GM21367 (cell line): ENCODE results near the gene AIG1.
A peak's percentile ranks its signal among the peaks of the same experiment; 100 is the strongest.

Experiments
- ATAC-seq: cut with Tn5 transposase; IDR thresholded peaks from one replicate; pipeline ENCODE4 v1.9.1; 2021; ENCODE audit not compliant: unreplicated experiment

Gene AIG1

DNA sequence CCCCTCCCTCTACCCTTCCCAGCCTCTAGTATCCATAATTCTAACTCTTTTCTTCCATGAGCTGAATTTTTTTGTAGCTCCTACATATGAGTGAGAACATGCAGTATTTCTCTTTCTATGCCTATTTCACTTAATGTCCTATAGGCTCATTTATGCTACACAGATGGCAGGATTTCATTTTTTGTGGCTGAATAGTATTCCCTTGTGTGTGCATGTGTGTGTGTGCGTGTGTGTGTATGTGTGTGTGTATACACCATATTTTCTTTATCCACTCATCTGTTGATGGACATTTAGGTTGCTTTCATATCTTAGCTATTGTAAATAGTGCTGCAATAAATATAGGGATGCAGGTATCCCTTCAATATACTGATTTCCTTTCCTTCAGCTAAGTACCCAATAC is 288.8 kb downstream of the AIG1 start:
- no peak for ATAC-seq

DNA sequence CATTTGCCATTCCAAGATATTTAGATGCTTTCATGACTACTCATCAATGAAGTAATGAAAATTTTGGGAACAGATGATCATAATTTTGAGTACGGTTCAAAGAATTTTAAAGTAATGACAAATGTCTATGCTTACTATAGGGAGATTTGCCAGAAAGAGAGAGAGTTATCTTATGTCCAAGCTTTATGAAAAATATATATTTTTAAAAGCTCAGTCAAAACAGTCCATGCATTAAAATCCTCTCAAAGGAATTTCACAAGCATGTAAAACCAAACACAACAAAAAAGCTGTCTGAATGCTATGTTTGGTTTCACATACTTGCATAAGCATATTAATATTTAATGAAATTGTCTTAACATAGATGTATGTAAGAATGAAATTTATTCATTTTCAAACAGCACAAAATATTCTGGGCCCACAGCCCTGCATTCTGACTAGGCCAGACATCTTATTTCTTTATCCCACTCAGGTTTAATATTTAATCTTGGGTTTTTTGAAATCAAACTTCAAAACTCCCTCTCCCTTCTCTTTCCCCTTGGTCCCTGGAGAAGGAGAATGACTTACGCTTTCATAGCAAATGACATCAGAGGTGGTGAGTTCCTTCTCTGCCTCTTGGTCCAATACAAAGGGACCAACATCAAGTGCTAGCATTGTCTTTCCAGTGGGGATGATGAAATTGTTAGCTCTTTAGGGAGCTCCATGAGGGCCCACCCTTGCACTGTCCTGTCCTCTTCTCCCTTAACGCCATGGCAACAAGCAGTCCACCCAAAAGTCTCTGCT is 295.6 kb downstream of the AIG1 start:
- no peak for ATAC-seq

DNA sequence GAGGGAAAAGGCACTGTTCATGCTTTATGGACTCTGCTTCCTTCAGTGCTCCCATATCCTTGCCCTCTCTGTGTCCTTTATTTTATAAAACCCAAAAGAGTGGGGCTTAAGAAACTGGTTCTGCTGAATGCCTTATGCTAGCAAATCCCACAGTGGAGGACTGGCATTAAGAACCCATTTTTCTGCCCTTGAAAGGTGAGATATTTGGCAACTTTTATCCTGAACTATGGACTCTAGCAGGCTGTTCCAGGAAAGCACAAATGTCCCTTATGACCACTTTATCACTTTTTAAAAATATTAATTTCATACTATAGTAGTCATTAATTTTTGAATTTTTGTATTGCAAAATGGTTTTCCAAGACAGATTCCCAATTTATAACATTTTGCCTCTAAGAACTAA is 296.5 kb downstream of the AIG1 start:
- ATAC-seq = no peak

DNA sequence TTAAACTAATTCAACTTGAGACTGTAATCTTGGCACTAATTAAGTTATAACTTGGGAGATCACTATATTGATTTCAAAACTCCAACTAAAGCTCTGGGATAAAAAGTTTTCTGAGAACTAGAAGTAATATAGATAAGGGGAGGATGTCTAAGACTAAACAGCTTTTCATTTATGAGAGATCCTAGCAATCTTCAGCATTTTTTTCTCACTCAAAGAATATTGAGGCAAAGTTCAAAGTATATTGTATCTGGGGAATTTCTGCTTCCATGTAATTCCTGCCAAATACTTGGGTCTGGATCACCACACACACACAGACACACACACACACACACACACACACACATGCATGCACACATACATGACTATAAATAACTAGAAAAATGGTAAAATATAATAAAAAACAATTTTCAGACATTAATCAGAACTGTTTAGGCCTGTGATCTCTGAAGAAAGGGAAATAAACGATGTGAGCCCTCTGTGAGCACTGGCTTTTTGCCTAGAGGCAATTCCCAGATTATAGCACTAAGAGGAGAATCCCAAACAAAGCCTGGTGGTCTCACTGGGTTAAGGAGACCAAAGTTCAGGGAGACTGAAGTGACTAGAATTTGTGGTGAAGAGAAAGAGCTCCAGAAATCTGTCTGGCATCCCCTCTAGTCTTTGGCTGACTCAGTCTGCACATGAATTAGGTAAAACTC is 297.0 kb downstream of the AIG1 start:
- ATAC-seq = no peak

DNA sequence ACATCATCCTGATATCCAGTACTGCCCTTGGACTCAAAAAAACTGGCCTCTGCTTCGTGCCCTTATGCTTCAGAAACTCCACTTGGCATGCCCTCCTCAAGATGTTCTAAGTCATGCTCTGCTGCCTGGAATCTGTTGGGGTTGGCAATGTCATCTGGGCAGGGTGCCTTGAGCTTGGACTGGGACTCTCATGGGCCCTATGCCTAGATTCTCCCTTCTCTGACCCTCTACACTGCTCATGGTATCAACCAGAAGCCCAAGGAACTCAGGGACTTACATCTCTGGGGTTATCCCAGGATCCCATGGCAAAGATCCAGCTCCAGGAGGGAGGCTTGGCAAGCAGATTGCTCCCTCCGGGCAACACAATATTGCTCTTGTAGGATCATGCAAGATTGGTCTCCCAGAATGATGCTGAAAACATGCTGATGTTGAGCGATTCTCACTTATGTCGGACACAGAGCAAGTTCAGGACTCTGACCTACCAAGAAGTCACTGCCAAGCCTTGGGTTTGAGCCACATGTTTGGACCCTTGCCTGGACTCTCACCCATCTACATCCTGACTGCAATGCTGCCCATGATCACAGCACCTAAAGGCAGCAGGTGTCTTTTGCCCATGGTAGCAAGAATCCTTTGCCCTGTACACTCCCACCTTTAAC is 301.0 kb downstream of the AIG1 start:
- ATAC-seq = no peak

DNA sequence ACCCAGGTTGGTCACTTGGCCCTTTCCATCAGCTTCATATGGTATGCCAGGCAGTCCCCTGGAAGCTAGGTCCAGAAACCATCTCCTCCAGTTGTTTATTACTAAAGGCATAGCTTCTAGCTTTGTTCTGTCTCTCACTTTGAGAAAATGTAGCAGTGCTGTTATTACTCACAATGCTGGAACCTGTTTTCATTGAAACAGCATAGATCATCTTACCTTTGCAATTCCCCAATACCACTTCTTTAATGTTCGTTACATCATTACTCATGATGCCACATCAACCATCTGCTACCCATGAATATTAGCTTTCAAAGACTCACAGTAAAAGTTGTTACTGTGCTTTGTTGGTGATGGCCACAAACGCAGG is 301.5 kb downstream of the AIG1 start:
- no peak for ATAC-seq

DNA sequence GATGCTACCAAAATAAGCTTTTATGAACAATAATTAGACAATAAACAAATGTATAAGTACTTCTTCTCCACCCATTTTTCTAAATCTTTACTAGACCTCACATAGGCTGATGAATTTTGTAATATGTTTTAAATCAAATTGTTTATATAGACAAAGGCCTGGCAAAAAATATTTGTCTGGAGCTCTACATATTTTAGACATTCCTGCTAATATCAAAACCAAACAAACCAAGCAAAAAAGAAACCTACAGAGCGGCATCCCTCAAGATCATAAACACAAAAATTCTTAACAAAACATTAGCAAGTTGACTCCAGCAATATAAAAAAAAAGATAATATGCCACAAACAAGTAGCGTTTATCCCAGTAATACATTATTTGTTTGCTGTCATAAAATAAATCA is 302.6 kb downstream of the AIG1 start:
- ATAC-seq = no peak

DNA sequence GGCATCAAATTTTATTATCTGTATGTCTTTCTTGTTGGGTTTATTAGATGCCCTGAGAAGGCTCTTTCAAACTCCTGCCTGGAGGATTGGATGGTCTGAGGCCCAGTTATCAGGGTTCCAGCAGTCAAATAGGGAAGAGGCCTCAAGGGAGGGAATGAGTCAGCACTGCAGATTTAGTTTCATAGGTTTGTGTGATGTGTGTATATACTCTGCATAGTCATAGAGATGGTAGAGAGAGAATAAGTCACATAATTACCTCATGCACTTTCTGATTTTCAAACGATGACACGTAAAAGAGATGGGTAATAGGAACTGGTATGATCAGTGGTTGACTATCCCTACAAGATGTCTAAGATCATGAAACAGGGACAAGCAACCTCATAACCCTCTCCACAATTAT is 307.7 kb downstream of the AIG1 start:
- ATAC-seq = peak; percentile 97

DNA sequence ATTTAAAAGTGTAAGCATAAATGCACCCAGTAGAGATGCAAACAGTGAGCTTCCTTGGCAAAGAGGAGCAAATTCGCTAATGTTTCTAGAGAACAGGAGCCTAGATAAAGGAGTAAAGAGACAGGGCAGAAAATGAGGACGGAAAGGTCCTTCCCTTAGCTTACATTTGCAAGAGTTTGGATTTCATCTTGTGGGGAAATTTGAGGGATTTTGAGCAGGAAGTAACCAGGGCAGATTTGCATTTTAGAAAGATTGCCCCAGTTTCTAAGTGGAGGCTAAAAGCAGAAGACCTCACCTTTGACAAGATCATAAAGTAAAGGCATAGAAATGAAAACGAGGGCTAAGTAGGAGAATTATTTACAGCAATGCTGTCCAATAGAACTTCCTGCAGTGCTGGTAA is 309.3 kb downstream of the AIG1 start:
- ATAC-seq = no peak

DNA sequence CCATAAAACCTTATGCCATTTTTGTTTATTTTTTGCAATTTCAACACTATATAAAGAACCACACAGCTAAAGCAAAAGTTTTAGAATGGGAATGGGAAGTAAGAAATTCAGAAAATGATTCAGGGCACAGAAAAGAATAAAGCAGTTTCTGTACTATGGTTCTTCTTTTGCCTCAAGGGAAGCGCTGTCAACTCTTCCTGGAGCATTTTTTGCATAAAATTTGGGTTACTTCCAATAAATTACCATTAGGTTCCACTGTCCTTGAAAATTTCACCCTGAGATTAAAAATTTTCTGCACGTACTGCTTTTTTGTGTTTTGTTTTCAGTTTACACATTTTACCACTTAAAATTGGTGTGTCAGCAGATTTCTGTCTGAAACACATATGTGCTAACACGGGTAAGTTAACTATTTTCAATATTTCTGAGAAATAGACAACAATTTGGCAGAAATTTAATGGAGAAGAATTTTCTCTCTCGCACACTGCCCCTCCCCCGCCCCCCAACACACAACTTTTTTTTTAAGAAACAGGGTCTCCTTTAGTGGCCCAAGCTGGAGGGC is 310.2 kb downstream of the AIG1 start:
- ATAC-seq = no peak

DNA sequence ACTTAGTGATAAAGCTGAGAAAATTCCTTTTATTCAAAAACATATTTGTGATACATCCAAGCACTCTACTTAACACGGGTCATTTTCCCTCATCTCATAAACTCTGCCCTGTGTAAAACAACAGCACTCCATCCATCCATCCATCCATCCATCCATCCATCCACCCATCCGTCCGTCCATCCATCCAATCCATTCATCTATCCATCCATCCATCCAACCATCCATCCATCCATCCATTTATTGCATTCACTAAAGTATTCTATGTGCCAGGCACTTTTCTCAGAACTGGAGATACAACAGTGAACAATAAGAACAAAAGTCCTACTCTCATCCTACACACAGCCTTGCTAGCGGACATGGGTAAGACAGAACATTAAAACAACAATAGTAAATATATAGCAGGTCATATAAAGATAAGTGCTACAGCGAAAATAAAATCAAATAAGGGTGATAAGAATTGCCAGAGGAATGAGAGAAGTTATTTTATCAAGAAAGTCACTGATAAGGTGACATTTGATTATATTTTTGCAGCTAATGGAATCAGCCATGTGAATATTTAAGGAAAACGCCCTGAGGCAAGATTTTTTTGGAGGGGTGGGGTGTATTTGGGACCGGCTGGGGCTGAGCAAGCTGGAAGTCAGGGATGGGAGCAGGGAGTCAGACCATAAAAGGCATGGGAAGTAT is 311.7 kb downstream of the AIG1 start:
- no peak for ATAC-seq

DNA sequence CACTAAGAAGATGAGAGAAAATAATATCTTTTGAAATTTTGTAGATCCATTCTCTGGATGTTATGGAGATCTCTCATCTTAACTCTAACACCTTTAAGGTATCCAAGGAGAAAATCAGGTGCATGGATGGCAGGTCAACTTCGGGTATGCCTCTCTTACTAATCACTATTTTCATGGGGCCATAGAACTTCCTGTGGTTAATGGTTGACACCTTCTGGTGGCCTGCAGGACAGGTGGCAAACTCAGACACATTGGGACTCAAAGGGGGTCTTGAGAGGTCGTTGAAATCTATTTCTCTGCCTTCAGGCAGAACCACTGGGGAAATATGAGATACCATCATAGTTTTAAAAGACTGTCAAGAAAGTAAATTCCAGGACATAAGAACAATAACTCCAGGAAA is 313.3 kb downstream of the AIG1 start:
- ATAC-seq = no peak

DNA sequence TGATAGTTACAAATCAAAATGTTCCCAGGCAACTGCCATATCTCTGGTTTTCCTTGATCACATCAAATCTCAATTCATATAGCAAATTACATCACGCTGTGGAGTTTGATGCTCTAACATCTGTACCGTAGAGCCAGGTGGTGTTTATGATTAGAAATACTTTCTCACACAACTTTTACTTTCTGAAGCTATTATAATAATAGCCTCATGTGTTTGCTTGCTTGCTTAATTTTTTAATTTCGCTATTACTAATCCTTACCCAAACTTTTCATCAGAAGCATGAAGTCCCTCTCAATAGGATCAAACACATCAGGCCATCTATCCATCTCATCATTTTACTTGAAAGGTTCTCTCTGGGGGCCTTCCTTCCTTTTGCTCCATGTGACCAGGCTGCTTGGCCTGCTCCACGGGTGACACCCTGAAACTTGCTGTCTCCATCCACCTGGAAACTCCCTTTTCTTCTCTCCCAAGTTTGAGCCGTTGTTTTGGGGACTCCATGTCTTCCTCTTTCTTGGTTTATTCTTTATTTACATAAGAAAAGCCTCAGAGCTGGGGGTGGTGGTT is 314.4 kb downstream of the AIG1 start:
- no peak for ATAC-seq

DNA sequence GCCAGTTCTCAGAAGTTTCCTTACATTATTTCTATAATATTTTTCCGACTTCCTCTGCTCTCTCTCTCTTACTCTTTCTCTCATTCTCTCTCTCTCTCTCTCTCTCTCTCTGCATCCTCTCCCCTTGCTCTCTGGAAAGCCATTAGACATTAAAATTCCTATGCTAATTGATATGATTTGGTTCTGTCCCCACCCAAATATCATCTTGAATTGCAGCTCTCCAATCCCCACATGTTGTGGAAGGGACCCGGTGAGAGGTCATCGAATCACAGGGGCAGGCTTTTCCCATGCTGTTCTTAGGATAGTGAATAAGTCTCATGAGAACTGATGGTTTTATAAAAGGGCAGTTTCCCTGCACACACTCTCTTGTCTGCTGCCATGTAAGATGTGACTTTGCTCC is 315.7 kb downstream of the AIG1 start:
- no peak for ATAC-seq

DNA sequence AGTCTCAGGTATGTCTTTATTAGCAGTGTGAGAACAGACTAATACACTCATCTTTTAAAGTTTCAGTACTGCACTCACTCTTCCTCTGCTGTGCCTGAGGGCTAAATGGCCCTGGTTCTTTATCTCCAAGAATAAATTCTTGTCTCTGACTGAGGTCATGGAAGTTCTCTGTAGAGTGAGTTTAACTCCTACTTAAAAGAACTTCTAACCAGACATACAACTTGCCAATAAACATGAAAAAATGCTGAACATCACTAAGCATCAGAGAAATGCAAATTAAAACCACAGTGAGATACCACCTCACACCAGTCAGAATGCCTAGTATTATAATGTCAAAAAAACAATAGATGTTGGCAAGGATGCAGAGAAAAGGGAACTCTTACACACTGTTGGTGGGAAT is 316.2 kb downstream of the AIG1 start:
- ATAC-seq = no peak

DNA sequence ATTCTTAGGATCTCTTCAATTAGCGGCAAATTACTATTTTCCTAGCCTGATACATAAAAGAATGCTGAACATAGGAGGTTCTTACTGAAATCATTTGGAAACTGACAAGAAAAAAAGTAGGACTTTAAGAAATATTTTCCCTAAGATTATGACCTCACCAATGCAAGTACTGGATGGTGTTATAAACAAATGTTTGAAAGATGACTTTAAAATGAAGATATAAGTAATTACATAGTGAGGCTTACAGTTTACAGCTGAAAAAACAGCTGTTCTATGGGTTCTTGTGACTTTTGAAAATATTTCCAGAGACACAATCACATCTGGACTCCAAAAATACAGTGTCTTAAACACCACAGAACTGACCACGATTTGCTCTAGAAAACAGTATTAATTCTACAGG is 324.9 kb downstream of the AIG1 start:
- no peak for ATAC-seq

DNA sequence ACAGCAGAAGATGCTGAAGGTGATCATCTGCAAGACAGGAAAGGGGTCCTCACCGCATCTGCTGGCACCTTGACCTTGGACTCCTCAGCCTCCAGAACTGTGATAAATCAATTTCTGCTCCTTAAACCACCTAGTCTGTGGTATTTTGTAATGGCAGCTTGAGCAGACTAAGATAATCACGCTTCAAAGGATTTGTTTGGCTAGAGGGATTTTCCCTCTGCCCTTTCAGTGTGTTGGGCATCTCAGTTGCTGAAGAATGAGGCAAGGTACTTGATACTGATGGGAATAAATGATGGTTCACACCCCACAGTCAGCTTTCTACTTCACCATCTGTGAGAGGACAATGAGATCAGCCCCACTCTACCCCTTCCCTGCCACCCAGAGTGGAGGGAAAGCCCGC is 329.6 kb downstream of the AIG1 start:
- no peak for ATAC-seq
